ENCODE measurements around the gene TPST1.

- TF ChIP-seq CTCF (conservative IDR thresholded peaks at IDR 0.05 in 1 of 2, IDR thresholded peaks at IDR 0.05 in 1 of 2; ENCODE audit: low read depth in 1 of 2, low read length in 2 of 2): no peak
- no peak for TF ChIP-seq EZH2 (IDR thresholded peaks at IDR 0.05; ENCODE audit: low read length, missing control alignments)
These were observed 23.8 kb upstream of the TPST1 start for GRCh38 chr7:66181329-66181728.
